DMS53 (cell line): ENCODE results near the gene ELK4.

Experiments used
- DNase-seq: peaks from one replicate; lab custom pipeline; 2025; lab: John Stamatoyannopoulos, UW

The ELK4 gene

GRCh38 chr1:205581321-205581980 lies 50.4 kb downstream of the ELK4 start:
- no peak for DNase-seq

GRCh38 chr1:205580923-205581180 lies 51.0 kb downstream of the ELK4 start:
- no peak for DNase-seq

- no peak for DNase-seq
Measured at GRCh38 chr1:205580140-205580922, 51.5 kb downstream of the ELK4 start.

- no peak for DNase-seq
Measured at GRCh38 chr1:205579711-205580110, 52.1 kb downstream of the ELK4 start.

- peak; percentile 72 for DNase-seq
Measured at GRCh38 chr1:205578780-205579571, 52.8 kb downstream of the ELK4 start.

- no peak for DNase-seq
Measured at GRCh38 chr1:205577874-205578658, 53.7 kb downstream of the ELK4 start.

- peak; percentile 35 for DNase-seq
Measured at GRCh38 chr1:205576805-205577761, 54.7 kb downstream of the ELK4 start.

GRCh38 chr1:205576011-205576410 lies 55.8 kb downstream of the ELK4 start:
- no peak for DNase-seq

- peak; percentile 33 for DNase-seq
Measured at GRCh38 chr1:205575294-205575885, 56.4 kb downstream of the ELK4 start.

- DNase-seq, result no peak
Measured at GRCh38 chr1:205572421-205572820, 59.4 kb downstream of the ELK4 start.

- DNase-seq, result no peak
Measured at GRCh38 chr1:205571747-205572146, 60.1 kb downstream of the ELK4 start.

GRCh38 chr1:205570796-205571537 lies 60.8 kb downstream of the ELK4 start:
- peak; percentile 46 for DNase-seq

GRCh38 chr1:205570173-205570501 lies 61.7 kb downstream of the ELK4 start:
- DNase-seq, result no peak

GRCh38 chr1:205569411-205570172 lies 62.2 kb downstream of the ELK4 start:
- DNase-seq, result peak; percentile 50

GRCh38 chr1:205568469-205569361 lies 63.1 kb downstream of the ELK4 start:
- DNase-seq, result peak; percentile 70

GRCh38 chr1:205568135-205568468 lies 63.7 kb downstream of the ELK4 start:
- no peak for DNase-seq

- no peak for DNase-seq
Measured at GRCh38 chr1:205567716-205568115, 64.1 kb downstream of the ELK4 start.

GRCh38 chr1:205565799-205566198 lies 66.0 kb downstream of the ELK4 start:
- peak; percentile 47 for DNase-seq
